ENCODE measurements around the gene TSEN2. TPM values are rescaled to one million over a fixed set of nuclear protein-coding genes. Genes with fewer than 3 reads are reported as not detected.

Gene TSEN2
- total RNA-seq, 1 experiment from 2014 or later, result 35.5 TPM

DNA sequence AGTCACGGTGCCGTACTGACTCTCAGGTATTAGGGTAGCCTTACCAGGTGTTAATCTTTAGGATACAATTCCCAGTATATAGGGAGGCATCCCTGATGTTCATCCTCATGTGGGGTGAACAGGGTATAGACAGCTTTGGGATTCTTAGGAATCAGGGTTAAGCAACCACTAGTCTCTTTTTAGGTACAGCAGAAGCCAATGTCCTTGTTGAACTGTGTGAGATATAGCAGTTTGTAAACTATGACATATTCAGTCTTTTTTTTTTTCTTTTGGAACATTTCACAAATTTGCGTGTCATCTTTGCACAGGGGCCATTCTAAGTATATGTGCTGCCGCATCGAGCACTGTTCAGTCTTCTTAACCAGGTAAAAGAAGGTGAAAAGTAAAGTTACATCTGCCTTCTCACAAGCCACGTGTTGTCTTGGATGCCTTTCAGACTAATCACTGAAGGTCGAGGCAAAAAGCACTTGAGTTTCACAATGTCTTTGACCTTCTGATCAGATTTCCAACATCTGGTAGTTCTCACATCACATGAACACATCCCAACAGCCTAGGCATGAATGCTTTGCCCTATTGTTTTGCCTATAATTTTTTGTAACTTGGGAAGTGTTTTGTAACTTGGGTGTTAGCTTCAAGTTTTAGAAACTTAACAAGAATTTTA is 17.2 kb downstream of the TSEN2 start:
- no peak overlapping the region for H3K9ac ChIP-seq (ENCODE audit: low read length)
- H4K20me1 ChIP-seq (ENCODE audit: insufficient read depth), result no peaks in the 10 kb centered on the region
- intact Hi-C loops (cut with micrococcal nuclease), result no loop called here
- H3K9me3 ChIP-seq (ENCODE audit: control insufficient read depth in 1 of 2, insufficient read depth in 1 of 2, low read depth in 1 of 2, low read length in 2 of 2), result no peaks in the 10 kb centered on the region
- H3K79me2 ChIP-seq (ENCODE audit: insufficient read depth, low read length), result no peaks in the 10 kb centered on the region
- no peaks in the 10 kb centered on the region for H3K27me3 ChIP-seq (ENCODE audit: insufficient read depth, low read length)
- no peak for TF ChIP-seq ZFX (IDR thresholded peaks at IDR 0.05)
- no peak for TF ChIP-seq SIN3A (IDR thresholded peaks at IDR 0.05; ENCODE audit: low read depth)
- TF ChIP-seq RAD21 (IDR thresholded peaks at IDR 0.05; ENCODE audit: low read depth), result no peak
- no peak for TF ChIP-seq EZH2 (IDR thresholded peaks at IDR 0.05)
- TF ChIP-seq SP1 (IDR thresholded peaks at IDR 0.05; ENCODE audit: low read depth), result no peak
- TF ChIP-seq ZNF274 (IDR thresholded peaks at IDR 0.05; ENCODE audit: low read depth, low read length), result no peak
- no peak for TF ChIP-seq EGR1 (IDR thresholded peaks at IDR 0.05; ENCODE audit: low read depth)
- TF ChIP-seq FOSL1 (IDR thresholded peaks at IDR 0.05; ENCODE audit: low read depth), result no peak
- no peak for TF ChIP-seq EZH2phosphoT487 (IDR thresholded peaks at IDR 0.05; ENCODE audit: borderline replicate concordance)
- TF ChIP-seq, protein P1, sequence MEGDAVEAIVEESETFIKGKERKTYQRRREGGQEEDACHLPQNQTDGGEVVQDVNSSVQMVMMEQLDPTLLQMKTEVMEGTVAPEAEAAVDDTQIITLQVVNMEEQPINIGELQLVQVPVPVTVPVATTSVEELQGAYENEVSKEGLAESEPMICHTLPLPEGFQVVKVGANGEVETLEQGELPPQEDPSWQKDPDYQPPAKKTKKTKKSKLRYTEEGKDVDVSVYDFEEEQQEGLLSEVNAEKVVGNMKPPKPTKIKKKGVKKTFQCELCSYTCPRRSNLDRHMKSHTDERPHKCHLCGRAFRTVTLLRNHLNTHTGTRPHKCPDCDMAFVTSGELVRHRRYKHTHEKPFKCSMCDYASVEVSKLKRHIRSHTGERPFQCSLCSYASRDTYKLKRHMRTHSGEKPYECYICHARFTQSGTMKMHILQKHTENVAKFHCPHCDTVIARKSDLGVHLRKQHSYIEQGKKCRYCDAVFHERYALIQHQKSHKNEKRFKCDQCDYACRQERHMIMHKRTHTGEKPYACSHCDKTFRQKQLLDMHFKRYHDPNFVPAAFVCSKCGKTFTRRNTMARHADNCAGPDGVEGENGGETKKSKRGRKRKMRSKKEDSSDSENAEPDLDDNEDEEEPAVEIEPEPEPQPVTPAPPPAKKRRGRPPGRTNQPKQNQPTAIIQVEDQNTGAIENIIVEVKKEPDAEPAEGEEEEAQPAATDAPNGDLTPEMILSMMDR (IDR thresholded peaks at IDR 0.05 in 2 of 3, conservative IDR thresholded peaks at IDR 0.05 in 1 of 3; ENCODE audit: borderline replicate concordance in 1 of 3, insufficient read depth in 1 of 3, low read depth in 2 of 3, low read length in 2 of 3), result no peak
- no peak for TF ChIP-seq MAX (IDR thresholded peaks at IDR 0.05)
- no TSS peak for BruUV-seq (replicated peaks)
- RAD21 ChIA-PET (ENCODE audit: low non-redundant PET in 1 of 2, low total read pairs in 2 of 2, uncharacterized antibody in 2 of 2, unreplicated experiment in 2 of 2), result no interaction called here
- CTCF ChIA-PET, result no interaction called here
- H3K36me3 ChIP-seq (ENCODE audit: control insufficient read depth in 1 of 2, insufficient read depth in 2 of 2, low read length in 2 of 2), result peaks cover 35 to 72% of the 10 kb centered on the region in 2 experiments
- ATAC-seq, result no peak
- DNase-seq (ENCODE audit: low read depth, low spot score), result no peak
- H3K9me2 ChIP-seq (ENCODE audit: insufficient read depth), result no peaks in the 10 kb centered on the region
- no peak overlapping the region for H3K27ac ChIP-seq (ENCODE audit: low read depth, low read length)
- POLR2A ChIA-PET, result no interaction called here
- no peak overlapping the region for H3K4me3 ChIP-seq (replicated peaks in 1 of 2; ENCODE audit: low read depth in 1 of 2, low read length in 2 of 2)
- no peak overlapping the region for H3K4me2 ChIP-seq (ENCODE audit: low read length)
- H3K4me1 ChIP-seq (ENCODE audit: control insufficient read depth in 1 of 2, insufficient read depth in 2 of 2, low read length in 2 of 2), result no peaks in the 10 kb centered on the region
- no peak overlapping the region for H2AFZ ChIP-seq (ENCODE audit: low read depth, low read length, poor library complexity, severe bottlenecking)

Data from HCT116 (cell line).